SHP77 treated with DMSO at 0.1 percent for 48 hours (cell line): Measurements from ENCODE around the gene BCL2L12.
"Not testable (repeated sequence)": the region's sequence is repeated elsewhere in the genome, so short reads cannot be mapped to it uniquely, and the experiment has no call there.

Experiments used
- DNase-seq: peaks from one replicate; lab custom pipeline; 2025; lab: John Stamatoyannopoulos, UW

Gene BCL2L12

GRCh38 chr19:49712397-49712859 is 46.7 kb downstream of the BCL2L12 start:
- no peak for DNase-seq

DNA sequence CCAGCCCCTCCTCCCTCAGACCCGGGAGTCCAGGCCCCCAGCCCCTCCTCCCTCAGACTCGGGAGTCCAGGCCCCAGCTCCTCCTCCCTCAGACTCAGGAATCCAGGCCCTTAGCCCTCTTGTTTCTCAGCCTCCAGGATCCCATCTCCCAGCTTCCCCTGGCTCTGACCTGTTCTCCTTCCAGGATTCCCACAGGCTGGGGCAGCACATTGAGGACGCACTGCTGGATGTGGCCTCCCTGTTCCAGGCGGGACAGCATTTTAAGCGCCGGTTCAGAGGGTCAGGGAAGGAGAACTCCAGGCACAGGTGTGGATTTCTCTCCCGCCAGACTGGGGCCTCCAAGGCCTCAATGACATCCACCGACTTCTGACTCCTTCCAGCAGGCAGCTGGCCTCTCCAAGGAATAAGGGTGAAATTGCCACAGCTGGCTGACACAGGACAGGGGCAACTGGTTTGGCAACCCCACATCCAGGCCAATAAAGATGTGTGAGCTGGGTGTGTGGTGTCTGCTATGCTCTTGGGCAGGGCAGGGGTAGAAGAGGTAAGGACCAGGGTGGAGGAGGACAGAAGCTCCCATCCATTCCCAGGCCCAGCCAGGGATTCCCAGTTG is 47.6 kb downstream of the BCL2L12 start:
- DNase-seq: no peak

GRCh38 chr19:49716154-49716553 is 50.4 kb downstream of the BCL2L12 start:
- no peak for DNase-seq

- no peak for DNase-seq
Measured at GRCh38 chr19:49718511-49718910, 52.8 kb downstream of the BCL2L12 start.

- DNase-seq: no peak
Measured at GRCh38 chr19:49718991-49719390, 53.3 kb downstream of the BCL2L12 start.

DNA sequence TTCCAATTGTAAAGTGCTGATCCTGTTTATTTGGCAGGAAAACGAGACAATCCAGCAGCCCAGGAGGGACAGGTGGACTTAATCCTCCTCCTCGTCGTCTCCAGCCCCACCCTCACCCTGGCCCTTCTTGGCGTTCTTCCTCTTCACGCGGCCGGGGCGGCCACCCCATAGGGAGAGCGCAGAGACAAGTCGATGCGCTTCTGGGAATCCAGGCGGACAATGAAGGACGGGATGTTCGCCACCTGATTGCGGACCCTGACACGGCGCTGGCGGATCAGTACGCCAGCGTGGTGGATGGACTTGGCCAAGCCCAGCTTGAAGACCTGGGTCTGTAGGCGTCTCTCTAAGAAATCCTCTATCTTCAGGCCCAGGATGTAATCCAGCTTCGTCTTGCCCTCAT is 53.7 kb downstream of the BCL2L12 start:
- not testable (repeated sequence) for DNase-seq
